MCF 10A (cell line): ENCODE data around the gene SKAP2. TPM values are rescaled to one million over a fixed set of nuclear protein-coding genes. Genes with fewer than 3 reads are reported as not detected.
A peak's percentile ranks its signal among the peaks of the same experiment; 100 is the strongest.

ENCODE experiments used
- BruUV-seq: library from RNA; stranded (reverse); fragments of 400-500 nt; replicated peaks from 2 replicates; lab custom pipeline; 2021; lab: Mats Ljungman, UMichigan
- CTCF ChIA-PET: fragments of 300-600 bp; sonication (Branson Sonifier 250); formaldehyde crosslinking; extraction: SDS; loops from one replicate; lab custom pipeline; 2021; ENCODE audit warnings: antibody characterized with exemption, inconsistent platforms; lab: Yijun Ruan, JAX
- POLR2A ChIA-PET: fragments of 300-600, 350-650 bp; sonication (Branson Sonifier 250); formaldehyde crosslinking; extraction: SDS; loops from one replicate; lab custom pipeline; 2020; ENCODE audit warnings: antibody characterized with exemption, inconsistent platforms; lab: Yijun Ruan, JAX
- DNase-seq: peaks from one replicate; pipeline ENCODE4 v3.0.0-alpha.2; 2018; ENCODE audit not compliant: unreplicated experiment
- H3K27ac Mint-ChIP-seq: one replicate; pipeline ENCODE4 v1.8.0; 2022; ENCODE audit warnings: mild to moderate bottlenecking, low read depth, mixed read lengths; ENCODE audit not compliant: unreplicated experiment
- H3K27me3 Mint-ChIP-seq: one replicate; pipeline ENCODE4 v1.8.0; 2022; ENCODE audit warnings: mixed read lengths; ENCODE audit not compliant: insufficient read depth, unreplicated experiment
- H3K36me3 Mint-ChIP-seq: one replicate; pipeline ENCODE4 v1.8.0; 2022; ENCODE audit warnings: mild to moderate bottlenecking, moderate library complexity, mixed read lengths; ENCODE audit not compliant: insufficient read depth, unreplicated experiment
- H3K4me1 Mint-ChIP-seq: one replicate; pipeline ENCODE4 v1.8.0; 2022; ENCODE audit warnings: mixed read lengths; ENCODE audit not compliant: insufficient read depth, unreplicated experiment
- H3K4me3 Mint-ChIP-seq: one replicate; pipeline ENCODE4 v1.8.0; 2022; ENCODE audit warnings: mild to moderate bottlenecking, moderate library complexity, mixed read lengths; ENCODE audit not compliant: unreplicated experiment
- H3K9me3 Mint-ChIP-seq: one replicate; pipeline ENCODE4 v1.8.0; 2022; ENCODE audit warnings: mixed read lengths; ENCODE audit not compliant: unreplicated experiment
- intact Hi-C: fragments of 100-400 bp; cut with micrococcal nuclease; formaldehyde crosslinking; loops from 2 replicates; pipeline ENCODE4 v1.14.1; 2022
- total RNA-seq: library from RNA; stranded (reverse); gene quantifications from 2 replicates; pipeline ENCODE4 v1.2.3, GENCODE V29; 2022
- TF ChIP-seq, protein P1 (sequence below): fragments of 200-600 bp; IDR thresholded peaks from one replicate; pipeline ENCODE4 v1.8.0; 2022; ENCODE audit warnings: antibody characterized with exemption, mild to moderate bottlenecking; ENCODE audit not compliant: unreplicated experiment

The SKAP2 gene
- total RNA-seq, 1 experiment from 2014 or later = 27.5 TPM

- TF ChIP-seq, protein P1, sequence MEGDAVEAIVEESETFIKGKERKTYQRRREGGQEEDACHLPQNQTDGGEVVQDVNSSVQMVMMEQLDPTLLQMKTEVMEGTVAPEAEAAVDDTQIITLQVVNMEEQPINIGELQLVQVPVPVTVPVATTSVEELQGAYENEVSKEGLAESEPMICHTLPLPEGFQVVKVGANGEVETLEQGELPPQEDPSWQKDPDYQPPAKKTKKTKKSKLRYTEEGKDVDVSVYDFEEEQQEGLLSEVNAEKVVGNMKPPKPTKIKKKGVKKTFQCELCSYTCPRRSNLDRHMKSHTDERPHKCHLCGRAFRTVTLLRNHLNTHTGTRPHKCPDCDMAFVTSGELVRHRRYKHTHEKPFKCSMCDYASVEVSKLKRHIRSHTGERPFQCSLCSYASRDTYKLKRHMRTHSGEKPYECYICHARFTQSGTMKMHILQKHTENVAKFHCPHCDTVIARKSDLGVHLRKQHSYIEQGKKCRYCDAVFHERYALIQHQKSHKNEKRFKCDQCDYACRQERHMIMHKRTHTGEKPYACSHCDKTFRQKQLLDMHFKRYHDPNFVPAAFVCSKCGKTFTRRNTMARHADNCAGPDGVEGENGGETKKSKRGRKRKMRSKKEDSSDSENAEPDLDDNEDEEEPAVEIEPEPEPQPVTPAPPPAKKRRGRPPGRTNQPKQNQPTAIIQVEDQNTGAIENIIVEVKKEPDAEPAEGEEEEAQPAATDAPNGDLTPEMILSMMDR = no peak
- peak; percentile 49 for DNase-seq
Observed at GRCh38 chr7:26620352-26620751, 244.0 kb downstream of the SKAP2 start.

DNA sequence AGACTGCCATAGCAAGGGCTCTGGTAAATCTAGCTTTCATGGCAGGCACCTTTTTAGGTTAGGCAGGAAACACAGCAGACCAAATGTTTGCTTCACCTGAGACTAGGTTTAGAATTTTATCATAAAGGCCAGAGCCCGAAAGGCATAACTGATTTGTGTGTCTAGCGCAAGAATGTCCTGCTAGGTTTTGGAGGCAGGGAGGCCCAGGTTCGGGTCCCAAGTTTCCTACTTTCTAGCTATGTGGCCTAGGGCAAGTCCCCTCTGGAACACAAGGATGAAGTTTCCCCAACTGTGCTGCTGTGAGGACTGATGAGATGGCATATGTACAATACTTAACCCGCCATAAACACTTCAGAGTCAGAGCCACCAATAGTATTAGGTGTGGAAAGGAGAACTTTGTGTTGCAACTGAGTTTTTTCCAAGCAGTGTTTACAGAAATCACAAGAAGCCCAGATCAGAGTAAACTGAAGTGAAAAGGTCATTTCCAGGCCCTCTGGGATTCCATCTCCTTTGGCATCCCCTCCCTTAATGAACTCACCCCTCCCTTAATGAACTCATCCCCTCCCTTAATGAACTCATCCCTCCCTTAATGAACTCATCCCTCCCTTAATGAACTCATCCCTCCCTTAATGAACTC is 244.9 kb downstream of the SKAP2 start:
- ChIA-PET CTCF (no interaction called here), POLR2A (no interaction called here)
- intact Hi-C loops = no loop called here

More at GRCh38 chr7:26620352-26620751, 244.0 kb downstream of the SKAP2 start:
- Mint-ChIP-seq H3K4me1 (peaks cover 14% of the 10 kb centered on the region), H3K4me3 (no peak overlapping the region), H3K9me3 (peaks cover 8% of the 10 kb centered on the region), H3K27me3 (no peaks in the 10 kb centered on the region), H3K36me3 (peaks cover 4% of the 10 kb centered on the region), H3K27ac (no peak overlapping the region)
- POLR2A ChIA-PET = no interaction called here
- intact Hi-C loops = no loop called here
- CTCF ChIA-PET = no interaction called here
- BruUV-seq = no TSS peak

DNA sequence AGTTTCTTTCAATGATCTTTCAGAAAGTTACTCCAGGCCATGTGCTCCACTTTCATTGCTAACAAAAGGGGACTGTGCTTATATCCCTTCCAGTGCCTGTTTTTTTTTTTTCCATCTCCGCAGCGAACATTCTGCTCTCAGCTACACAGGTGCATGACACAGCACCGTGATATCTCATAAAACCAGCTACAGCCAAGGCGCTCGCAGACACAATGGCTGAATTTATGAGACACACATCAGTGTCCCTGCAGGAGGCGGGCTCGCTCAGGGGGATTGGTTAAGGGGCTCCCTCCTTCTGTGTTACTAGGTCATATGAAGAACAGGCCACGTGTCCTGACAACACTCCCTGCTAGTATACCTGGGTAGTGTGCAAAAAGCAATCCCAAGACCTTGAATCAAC is 245.5 kb downstream of the SKAP2 start:
- no peak overlapping the region for H3K27ac Mint-ChIP-seq
- POLR2A ChIA-PET = no interaction called here
- peaks cover 8% of the 10 kb centered on the region for H3K9me3 Mint-ChIP-seq
- no TSS peak for BruUV-seq
- peaks cover 4% of the 10 kb centered on the region for H3K36me3 Mint-ChIP-seq
- TF ChIP-seq, protein P1 = no peak
- intact Hi-C loops = no loop called here
- CTCF ChIA-PET = no interaction called here
- H3K4me3 Mint-ChIP-seq = no peak overlapping the region
- H3K4me1 Mint-ChIP-seq = peaks cover 14% of the 10 kb centered on the region
- DNase-seq = no peak
- H3K27me3 Mint-ChIP-seq = no peaks in the 10 kb centered on the region

More for the DNA sequence above, 244.9 kb downstream of the SKAP2 start:
- TF ChIP-seq, protein P1 = no peak
- Mint-ChIP-seq H3K4me1 (peaks cover 14% of the 10 kb centered on the region), H3K9me3 (peaks cover 8% of the 10 kb centered on the region), H3K36me3 (peaks cover 4% of the 10 kb centered on the region), H3K4me3 (no peak overlapping the region), H3K27me3 (no peaks in the 10 kb centered on the region), H3K27ac (no peak overlapping the region)
- no TSS peak for BruUV-seq
- no peak for DNase-seq

- peaks cover 14% of the 10 kb centered on the region for H3K4me1 Mint-ChIP-seq
- H3K27ac Mint-ChIP-seq = no peak overlapping the region
- no TSS peak for BruUV-seq
- no peaks in the 10 kb centered on the region for H3K27me3 Mint-ChIP-seq
- no peak for DNase-seq
- POLR2A ChIA-PET = no interaction called here
- H3K36me3 Mint-ChIP-seq = peaks cover 4% of the 10 kb centered on the region
- intact Hi-C loops = no loop called here
- CTCF ChIA-PET = no interaction called here
- peaks cover 12% of the 10 kb centered on the region for H3K9me3 Mint-ChIP-seq
- H3K4me3 Mint-ChIP-seq = no peak overlapping the region
- TF ChIP-seq, protein P1 = no peak
Observed at GRCh38 chr7:26618449-26618848, 245.9 kb downstream of the SKAP2 start.

Other genes starting within 250 kb of the SKAP2 start
- 5.6 and 7.1 TPM in 2 replicates for gene HOXA1, start 231.4 kb upstream of the SKAP2 start, total RNA-seq
- gene HOXA2, start 238.1 kb upstream of the SKAP2 start, total RNA-seq = 1.2 and 1.4 TPM in 2 replicates